K562 (cell line): Measurements from ENCODE around the gene PPM1F. TPM values are rescaled to one million over a fixed set of nuclear protein-coding genes. Genes with fewer than 3 reads are reported as not detected.
"Not testable (repeated sequence)": the region's sequence is repeated elsewhere in the genome, so short reads cannot be mapped to it uniquely, and the experiment has no call there.

Source experiments
- ATAC-seq: fragments of 200-7000 bp; cut with Tn5 transposase; 3 replicates; pipeline ENCODE4 v1.9.1; 2020; ENCODE audit warnings: moderate library complexity
- BruUV-seq: library from RNA; stranded (reverse); fragments of 400-500 nt; replicated peaks from 2 replicates; lab custom pipeline; 2021; lab: Mats Ljungman, UMichigan
- CTCF ChIA-PET: fragments of 300-600 bp; formaldehyde crosslinking; extraction: SDS; loops from one replicate; lab custom pipeline; 2021; ENCODE audit warnings: low intra/inter-chr PET ratio; lab: Yijun Ruan, JAX
- POLR2A ChIA-PET: fragments of 300-600, 350-650 bp; sonication (Branson Sonifier 250); formaldehyde crosslinking; extraction: SDS; loops from one replicate; lab custom pipeline; 2021; ENCODE audit warnings: antibody characterized with exemption, inconsistent platforms; lab: Yijun Ruan, JAX
- DNase-seq, 4 experiments: peaks; one replicate each; pipeline versions ENCODE4 v3.0.0 to v3.0.0-alpha.2; 2011 to 2018; ENCODE audit warnings: low spot score in 3 of 4, mixed read lengths in 3 of 4; ENCODE audit errors: extremely low read depth in 1 of 4
- FAIRE-seq: peaks from 2 replicates; lab custom pipeline; 2011; peaks lifted over from hg19 to GRCh38; lab: Jason Lieb, UNC
- H2AFZ ChIP-seq: 2 replicates; pipeline ENCODE4 v1.6.0; 2011; ENCODE audit warnings: low read depth, low read length, control low read depth, inconsistent platforms
- H3K27ac ChIP-seq: fragments of 200-600 bp; 3 replicates; pipeline ENCODE4 v1.8.0; 2011; ENCODE audit warnings: low read depth, mild to moderate bottlenecking, control low read depth, inconsistent platforms, low read length, moderate library complexity, mixed read lengths; ENCODE audit errors: extremely low read depth
- H3K27me3 ChIP-seq, 2 experiments: fragments of 300-600 bp in 1 of 2; 2 replicates in 1 of 2; 3 replicates in 1 of 2; pipeline versions ENCODE4 v1.6.0 to v1.8.0; 2011; ENCODE audit warnings: inconsistent platforms in 2 of 2, low read length in 2 of 2, mild to moderate bottlenecking in 1 of 2, mixed read lengths in 1 of 2, moderate library complexity in 1 of 2; ENCODE audit not compliant: control insufficient read depth in 2 of 2, insufficient read depth in 2 of 2
- H3K36me3 ChIP-seq: fragments of 300-600 bp; 3 replicates; pipeline ENCODE4 v1.8.0; 2011; ENCODE audit warnings: mild to moderate bottlenecking, low read length, inconsistent platforms; ENCODE audit not compliant: control insufficient read depth, insufficient read depth
- H3K4me1 ChIP-seq, 2 experiments: fragments of 200-600 bp in 1 of 2; replicated peaks in 1 of 2; 2 replicates in 1 of 2; 3 replicates in 1 of 2; pipeline versions ENCODE4 v1.5.1 to v1.8.0; 2011; ENCODE audit warnings: inconsistent platforms in 2 of 2, low read length in 2 of 2, mild to moderate bottlenecking in 1 of 2, mixed read lengths in 1 of 2, moderate library complexity in 1 of 2; ENCODE audit not compliant: control insufficient read depth in 2 of 2, insufficient read depth in 2 of 2
- H3K4me2 ChIP-seq: 2 replicates; pipeline ENCODE4 v1.6.1; 2011; ENCODE audit warnings: low read length, control low read depth, inconsistent platforms, mixed read lengths; ENCODE audit not compliant: insufficient read depth
- H3K4me3 ChIP-seq: fragments of 200-600 bp; sonication (generic), shearing (Covaris generic); 2 replicates; pipeline ENCODE4 v1.5.1; 2016; ENCODE audit warnings: control low read depth, inconsistent platforms
- H3K79me2 ChIP-seq: fragments of 200-600 bp; 3 replicates; pipeline ENCODE4 v1.8.0; 2011; ENCODE audit warnings: low read length, inconsistent platforms; ENCODE audit not compliant: control insufficient read depth, insufficient read depth
- H3K9ac ChIP-seq, 2 experiments: 2 replicates each; pipeline versions ENCODE4 v1.6.0 to v1.6.1; 2011; ENCODE audit warnings: low read depth in 2 of 2, low read length in 2 of 2, control low read depth in 1 of 2, inconsistent platforms in 1 of 2, mild to moderate bottlenecking in 1 of 2, mixed read lengths in 1 of 2; ENCODE audit not compliant: insufficient read depth in 1 of 2
- H3K9me1 ChIP-seq: one replicate; pipeline ENCODE4 v1.6.0; 2011; ENCODE audit warnings: inconsistent platforms, mild to moderate bottlenecking, low read length, moderate library complexity; ENCODE audit not compliant: control insufficient read depth, insufficient read depth
- H3K9me3 ChIP-seq: replicated peaks from 2 replicates; pipeline ENCODE4 v1.5.1; 2011; ENCODE audit warnings: low read depth, low read length, inconsistent platforms; ENCODE audit not compliant: control insufficient read depth, insufficient read depth
- H4K20me1 ChIP-seq: replicated peaks from 2 replicates; pipeline ENCODE4 v1.6.1; 2011; ENCODE audit warnings: low read length, inconsistent platforms, mixed read lengths; ENCODE audit not compliant: control insufficient read depth, insufficient read depth
- ATF7 ChIP-seq: fragments of 450-650 bp; IDR thresholded peaks from 2 replicates; pipeline ENCODE4 v1.7.1; 2014; ENCODE audit warnings: mild to moderate bottlenecking, moderate library complexity
- FOXJ2 ChIP-seq: fragments of 200-800 bp; sonication (Bioruptor generic); IDR thresholded peaks from 2 replicates; pipeline ENCODE4 v1.6.1; 2016; ENCODE audit warnings: missing genetic modification characterization, missing compliant biosample characterization
- FOXK1 ChIP-seq: sonication (generic); formaldehyde crosslinking; IDR thresholded peaks from 2 replicates; pipeline ENCODE4 v1.8.0; 2022; ENCODE audit warnings: missing genetic modification reagents, mild to moderate bottlenecking, borderline replicate concordance
- NKRF ChIP-seq: fragments of 450-650 bp; IDR thresholded peaks from 2 replicates; pipeline ENCODE4 v1.6.1; 2016; ENCODE audit warnings: borderline replicate concordance
- RBM22 ChIP-seq: fragments of 200-400 bp; formaldehyde crosslinking; IDR thresholded peaks from 2 replicates; pipeline ENCODE4 v1.6.1; 2018; ENCODE audit warnings: low read length, low read depth; ENCODE audit not compliant: poor library complexity, severe bottlenecking
- SAFB ChIP-seq: fragments of 200-400 bp; formaldehyde crosslinking; IDR thresholded peaks from 2 replicates; pipeline ENCODE4 v1.6.1; 2017; ENCODE audit warnings: low read depth, low read length, borderline replicate concordance
- SPI1 ChIP-seq: IDR thresholded peaks from 2 replicates; pipeline ENCODE4 v1.6.1; 2011; ENCODE audit warnings: low read depth, low read length, control low read depth, borderline replicate concordance
- THRAP3 ChIP-seq: fragments of 450-650 bp; IDR thresholded peaks from 2 replicates; pipeline ENCODE4 v1.6.1; 2016; ENCODE audit warnings: mild to moderate bottlenecking, inconsistent platforms, borderline replicate concordance
- ZNF384 ChIP-seq: IDR thresholded peaks from 2 replicates; pipeline ENCODE4 v1.6.1; 2012; ENCODE audit warnings: low read depth, low read length, improper control_type of control experiment
- ZNF445 ChIP-seq: fragments of 250-450 bp; sonication (Bioruptor Pico); IDR thresholded peaks from 2 replicates; pipeline ENCODE4 v1.4.0; 2020; ENCODE audit warnings: low read depth, mild to moderate bottlenecking, moderate library complexity
- ZNF696 ChIP-seq: fragments of 250-450 bp; sonication (Bioruptor Pico); conservative IDR thresholded peaks from 2 replicates; pipeline ENCODE4 v1.4.0; 2020; ENCODE audit warnings: mild to moderate bottlenecking, moderate library complexity
- WGBS: fragments of 100-300 bp; shearing (Covaris generic); methylation state at CpG from one replicate; pipeline ENCODE4 v1.1.6; 2016; ENCODE audit warnings: low coverage, mixed read lengths; ENCODE audit not compliant: insufficient coverage; ENCODE audit errors: missing lambda C conversion rate; 5-methylcytosine and 5-hydroxymethylcytosine counted together
- in situ Hi-C: fragments of 300-500 bp; cut with MboI; formaldehyde crosslinking; loops from 4 replicates; pipeline ENCODE4 v1.15.0; 2018; ENCODE audit warnings: inconsistent platforms, mixed read lengths
- intact Hi-C: fragments of 100-400 bp; cut with micrococcal nuclease; formaldehyde crosslinking; loops from 2 replicates; pipeline ENCODE4 v1.14.2; 2022
- polyA plus RNA-seq, 8 experiments: library from polyadenylated mRNA; depleted of rRNA in 4 of 8; stranded (reverse) in 5 of 8; unstranded in 3 of 8; fragments of >200 nt; fragmentation: Nextera tagmentation in 2 of 8; fragmentation: Illumina TruSeq in 1 of 8; extraction: Ambion mirVana in 2 of 8; extraction: Trizol in 1 of 8; gene quantifications; 2 replicates each; pipeline versions ENCODE4 v1.2.1 to v1.2.3, GENCODE V29; 2011 to 2014; ENCODE audit warnings: inconsistent platforms in 1 of 8, missing spikeins in 1 of 8
- total RNA-seq, 7 experiments: library from RNA; depleted of rRNA in 6 of 7; stranded (reverse); fragments of >200 nt in 6 of 7; fragmentation: Illumina TruSeq in 2 of 7; extraction: Trizol in 2 of 7; gene quantifications; 2 replicates each; pipeline versions ENCODE4 v1.2.1 to v1.2.3, GENCODE V29; 2011 to 2021; ENCODE audit warnings: low replicate concordance in 1 of 7

The PPM1F gene
- total and polyA plus RNA-seq, 9 of the 15 experiments (the other 6 are each of a cell fraction or from before 2014, with no cell fraction given): 2.1 to 159 (median 64.0) TPM

DNA sequence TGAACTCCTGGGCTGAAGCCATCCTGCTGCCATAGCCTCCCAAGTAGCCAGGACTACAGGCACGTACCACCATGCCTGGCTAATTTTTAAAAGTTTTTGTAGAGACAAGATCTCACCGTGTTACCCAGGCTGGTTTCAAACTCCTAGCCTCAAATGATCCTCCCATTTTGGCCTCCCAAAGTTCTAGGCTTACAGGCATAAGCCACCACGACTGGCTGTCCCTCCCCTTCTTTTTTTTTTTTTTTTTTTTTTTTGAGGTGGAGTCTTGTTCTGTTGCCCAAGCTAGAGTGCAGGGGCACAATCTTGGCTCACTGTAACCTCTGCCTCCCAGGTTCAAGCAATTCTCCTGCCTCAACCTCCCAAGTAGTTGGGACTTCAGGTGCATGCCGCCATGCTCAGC lies 77.7 kb downstream of the PPM1F start:
- in situ Hi-C loops, H3K9ac ChIP-seq, H3K79me2 ChIP-seq, H3K4me3 ChIP-seq, H2AFZ ChIP-seq, FAIRE-seq, H3K9me1 ChIP-seq, H4K20me1 ChIP-seq, H3K36me3 ChIP-seq, DNase-seq, BruUV-seq, intact Hi-C loops, H3K4me2 ChIP-seq, H3K27ac ChIP-seq, H3K9me3 ChIP-seq: not testable (repeated sequence)
- ChIA-PET CTCF (interaction anchor here (0.6 kb wide), 1 partner anchor 83 kb away, joined by 4 read pairs; no protein-coding TSS in a partner anchor), POLR2A (interaction anchor here (0.9 to 35.2 kb wide), 6 partner anchors 12 to 109 kb away, joined by 3 to 1351 read pairs (median 4); partner anchors contain the start of gene MAPK1)
- TF ChIP-seq ZNF384: peak; percentile 87
- H3K4me1 ChIP-seq: peaks cover 15 to 21% of the 10 kb centered on the region in 2 experiments
- peaks cover 0 to 12% of the 10 kb centered on the region in 2 experiments; a peak in 2 of 5 replicates for H3K27me3 ChIP-seq
- 22% methylated on average over 4 of the region's 4 CpGs for WGBS
- peak; percentile 1; the same call in 2 of the 3 replicates for ATAC-seq

DNA sequence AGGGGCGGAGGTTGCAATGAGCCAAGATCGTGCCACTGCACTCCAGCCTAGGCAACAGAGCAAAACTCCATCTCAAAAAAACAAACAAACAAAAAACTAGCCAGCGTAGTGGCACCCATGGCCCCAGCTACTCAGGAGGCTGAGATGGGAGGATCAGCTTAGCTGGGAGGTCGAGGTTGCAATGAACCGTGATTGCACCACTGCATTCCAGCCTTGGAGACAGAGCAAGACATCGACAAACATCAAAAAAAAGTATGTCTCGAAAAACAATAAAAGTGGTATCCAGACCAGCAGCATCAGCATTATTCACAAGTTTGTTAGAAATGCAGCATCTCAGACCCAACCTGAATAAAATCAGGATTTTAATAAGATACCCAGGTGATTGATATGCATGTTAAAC lies 79.0 kb downstream of the PPM1F start:
- Histone ChIP-seq H3K27ac (no peak overlapping the region), H3K4me2 (no peak overlapping the region), H3K9me3 (no peaks in the 10 kb centered on the region), H3K9me1 (no peaks in the 10 kb centered on the region), H4K20me1 (no peaks in the 10 kb centered on the region), H2AFZ (no peak overlapping the region), H3K79me2 (peaks cover 6% of the 10 kb centered on the region)
- no peak for ATAC-seq
- CTCF ChIA-PET: no interaction called here
- TF ChIP-seq SPI1: no peak
- TF ChIP-seq SAFB: no peak
- no peak for TF ChIP-seq RBM22
- TF ChIP-seq FOXK1: no peak
- no peak for TF ChIP-seq ZNF696 (CRISPR knock-in tag)
- TF ChIP-seq NKRF: no peak
- TF ChIP-seq THRAP3: no peak
- TF ChIP-seq ZNF445: no peak
- TF ChIP-seq FOXJ2 (tag): no peak
- TF ChIP-seq ATF7: no peak
- TF ChIP-seq, all 486 proteins: peak for 0
- Histone ChIP-seq H3K27me3 (no peaks in the 10 kb centered on the region), H3K36me3 (no peaks in the 10 kb centered on the region), H3K4me3 (no peak overlapping the region), H3K9ac (no peak overlapping the region), H3K4me1 (peaks cover 21 to 29% of the 10 kb centered on the region in 2 experiments)
- no peak for FAIRE-seq
- DNase-seq: no peak
- WGBS: 44% methylated on average over 7 of the region's 7 CpGs
- no TSS peak for BruUV-seq
- intact Hi-C loops (no loop called here), in situ Hi-C loops (no loop called here)
- POLR2A ChIA-PET: interaction anchor here (0.7 to 35.2 kb wide), 3 partner anchors 24 to 37 kb away, joined by 3 to 1351 read pairs (median 11); partner anchors contain the start of gene MAPK1
